Neural progenitor cell (in vitro differentiated cells): ENCODE measurements around the gene LBH. TPM values are rescaled to one million over a fixed set of nuclear protein-coding genes. Genes with fewer than 3 reads are reported as not detected.

ENCODE experiments used
- DNase-seq: peaks from one replicate; pipeline ENCODE4 v3.0.0-alpha.2; 2016; ENCODE audit warnings: low spot score
- H2AFZ ChIP-seq: fragments of 200-600 bp; sonication (generic); replicated peaks from 2 replicates; pipeline ENCODE4 v1.6.1; 2016; ENCODE audit warnings: antibody characterized with exemption
- H3F3A ChIP-seq: fragments of 200-600 bp; sonication (generic); 2 replicates; pipeline ENCODE4 v1.6.1; 2016; ENCODE audit warnings: antibody characterized with exemption, low read depth
- H3K27ac ChIP-seq: fragments of 200-600 bp; sonication (generic); 2 replicates; pipeline ENCODE4 v1.5.1; 2016; ENCODE audit warnings: mild to moderate bottlenecking
- H3K27me3 ChIP-seq: fragments of 200-600 bp; sonication (generic); 2 replicates; pipeline ENCODE4 v1.6.1; 2016; ENCODE audit warnings: mild to moderate bottlenecking, moderate library complexity
- H3K36me3 ChIP-seq: fragments of 200-600 bp; sonication (generic); 2 replicates; pipeline ENCODE4 v1.5.1; 2016
- H3K4me1 ChIP-seq: fragments of 200-600 bp; sonication (generic); 2 replicates; pipeline ENCODE4 v1.6.1; 2016; ENCODE audit warnings: mixed run types
- H3K4me2 ChIP-seq: fragments of 200-600 bp; sonication (generic); 2 replicates; pipeline ENCODE4 v1.6.1; 2016
- H3K4me3 ChIP-seq: fragments of 200-600 bp; sonication (generic); 2 replicates; pipeline ENCODE4 v1.5.1; 2016
- H3K79me2 ChIP-seq: fragments of 200-600 bp; sonication (generic); 2 replicates; pipeline ENCODE4 v1.6.1; 2016; ENCODE audit warnings: low read depth
- H3K9ac ChIP-seq: fragments of 200-600 bp; sonication (generic); 2 replicates; pipeline ENCODE4 v1.6.1; 2016
- H3K9me3 ChIP-seq: fragments of 200-600 bp; sonication (generic); 2 replicates; pipeline ENCODE4 v1.5.1; 2016; ENCODE audit warnings: low read depth
- H4K20me1 ChIP-seq: fragments of 200-600 bp; sonication (generic); 2 replicates; pipeline ENCODE4 v1.6.1; 2016; ENCODE audit warnings: low read depth
- H3K27ac Mint-ChIP-seq: 3 replicates; pipeline ENCODE4 v1.8.0; 2021; ENCODE audit warnings: mixed read lengths
- H3K27me3 Mint-ChIP-seq: 2 replicates; pipeline ENCODE4 v1.8.0; 2022; ENCODE audit warnings: low read depth, mild to moderate bottlenecking, inconsistent platforms, moderate library complexity, mixed read lengths; ENCODE audit not compliant: insufficient read depth
- H3K36me3 Mint-ChIP-seq: 3 replicates; pipeline ENCODE4 v1.8.0; 2021; ENCODE audit warnings: mixed read lengths
- H3K4me1 Mint-ChIP-seq: 3 replicates; pipeline ENCODE4 v1.8.0; 2021; ENCODE audit warnings: mixed read lengths
- H3K4me3 Mint-ChIP-seq: 3 replicates; pipeline ENCODE4 v1.8.0; 2021; ENCODE audit warnings: mild to moderate bottlenecking, moderate library complexity, mixed read lengths
- H3K9me3 Mint-ChIP-seq: 3 replicates; pipeline ENCODE4 v1.8.0; 2020; ENCODE audit warnings: mixed read lengths
- CTCF ChIP-seq: fragments of 200-600 bp; sonication (generic); IDR thresholded peaks from 2 replicates; pipeline ENCODE4 v1.5.1; 2017; ENCODE audit warnings: antibody characterized with exemption, mild to moderate bottlenecking
- EZH2 ChIP-seq: fragments of 200-600 bp; sonication (generic); IDR thresholded peaks from 2 replicates; pipeline ENCODE4 v1.6.1; 2017; ENCODE audit warnings: antibody characterized with exemption, mild to moderate bottlenecking, moderate library complexity
- EZH2phosphoT487 ChIP-seq: fragments of 200-600 bp; sonication (generic); IDR thresholded peaks from 2 replicates; pipeline ENCODE4 v1.6.1; 2017; ENCODE audit warnings: antibody characterized with exemption
- small RNA-seq: library from RNA; depleted of rRNA; stranded (forward); fragments of <200 nt; gene quantifications from one replicate; pipeline ENCODE3, GENCODE V24; 2015
- total RNA-seq: library from RNA; depleted of rRNA; stranded (reverse); fragments of >200 nt; gene quantifications from 2 replicates; pipeline ENCODE4 v1.2.3, GENCODE V29; 2015; ENCODE audit warnings: low replicate concordance

Gene LBH
- total RNA-seq, 1 donor from 2014 or later: 4.2 TPM

- Histone ChIP-seq H4K20me1 (no peaks in the 10 kb centered on the region), H2AFZ (no peak overlapping the region), H3K4me1 (no peaks in the 10 kb centered on the region), H3K9me3 (no peaks in the 10 kb centered on the region), H3K9ac (no peak overlapping the region), H3K27ac (no peak overlapping the region), H3K4me2 (no peak overlapping the region), H3F3A (no peaks in the 10 kb centered on the region), H3K79me2 (no peaks in the 10 kb centered on the region), H3K27me3 (no peaks in the 10 kb centered on the region), H3K4me3 (no peak overlapping the region), H3K36me3 (no peaks in the 10 kb centered on the region)
- Mint-ChIP-seq H3K36me3 (no peaks in the 10 kb centered on the region), H3K27ac (no peak overlapping the region), H3K27me3 (no peaks in the 10 kb centered on the region), H3K9me3 (no peaks in the 10 kb centered on the region), H3K4me1 (peaks cover 2% of the 10 kb centered on the region), H3K4me3 (no peak overlapping the region)
- TF ChIP-seq EZH2: no peak
- no peak for TF ChIP-seq CTCF
- TF ChIP-seq EZH2phosphoT487: no peak
- no peak for DNase-seq
Measured at GRCh38 chr2:30308280-30308679, 76.9 kb downstream of the LBH start.

Small RNA genes lying within 50 kb of the gene (small RNA-seq; reads per million reads assigned to genes)
- not detected for gene SNORA10B

Other genes with a start within 250 kb of the LBH start
- gene YPEL5, start 84.5 kb upstream of the LBH start, total RNA-seq: 36.1 and 66.4 TPM in 2 replicates
- 19.2 and 21.6 TPM in 2 replicates for gene LCLAT1, start 215.7 kb downstream of the LBH start, total RNA-seq